Upper lobe of right lung (tissue), 1 donor: Measurements from ENCODE around the gene RRP9. TPM values are rescaled to one million over a fixed set of nuclear protein-coding genes. Genes with fewer than 3 reads are reported as not detected.
"Not testable (repeated sequence)": the region's sequence is repeated elsewhere in the genome, so short reads cannot be mapped to it uniquely, and the experiment has no call there.

ENCODE experiments used
- ATAC-seq: fragments of 200-7000 bp; cut with Tn5 transposase; one replicate; pipeline ENCODE4 v1.9.1; 2020; ENCODE audit warnings: mild to moderate bottlenecking, moderate library complexity
- DNase-seq: peaks from one replicate; pipeline ENCODE4 v3.0.0-alpha.2; 2020
- H3K27ac ChIP-seq: fragments of 200-600 bp; one replicate; pipeline ENCODE4 v1.8.0; 2022
- H3K27me3 ChIP-seq: fragments of 200-600 bp; one replicate; pipeline ENCODE4 v1.8.0; 2022; ENCODE audit warnings: mild to moderate bottlenecking
- H3K36me3 ChIP-seq: fragments of 200-600 bp; one replicate; pipeline ENCODE4 v1.8.0; 2022
- H3K4me1 ChIP-seq: fragments of 200-600 bp; one replicate; pipeline ENCODE4 v1.8.0; 2022
- H3K4me3 ChIP-seq: fragments of 200-600 bp; one replicate; pipeline ENCODE4 v1.8.0; 2022; ENCODE audit warnings: mild to moderate bottlenecking
- H3K9me3 ChIP-seq: fragments of 200-600 bp; one replicate; pipeline ENCODE4 v1.8.0; 2022
- intact Hi-C: fragments of 100-400 bp; cut with DNase I; formaldehyde crosslinking; loops from one replicate; pipeline ENCODE4 v1.11.0; 2022
- total RNA-seq: library from RNA; stranded (reverse); fragmentation: NEBNext Ultra II Directional; extraction: Animal tissue kit (Norgen Biotek cat#: 25700); gene quantifications from one replicate; pipeline ENCODE4 v1.2.1, GENCODE V29; 2021
- TF ChIP-seq, protein P1 (sequence below): fragments of 200-600 bp; IDR thresholded peaks from one replicate; pipeline ENCODE4 v1.8.0; 2022; ENCODE audit warnings: antibody characterized with exemption
- donor health status: DM: no; HTN: yes; CAD: no; lungs with severe emphysema.

RRP9 gene
- total RNA-seq, 1 donor from 2014 or later = 20.6 TPM

DNA sequence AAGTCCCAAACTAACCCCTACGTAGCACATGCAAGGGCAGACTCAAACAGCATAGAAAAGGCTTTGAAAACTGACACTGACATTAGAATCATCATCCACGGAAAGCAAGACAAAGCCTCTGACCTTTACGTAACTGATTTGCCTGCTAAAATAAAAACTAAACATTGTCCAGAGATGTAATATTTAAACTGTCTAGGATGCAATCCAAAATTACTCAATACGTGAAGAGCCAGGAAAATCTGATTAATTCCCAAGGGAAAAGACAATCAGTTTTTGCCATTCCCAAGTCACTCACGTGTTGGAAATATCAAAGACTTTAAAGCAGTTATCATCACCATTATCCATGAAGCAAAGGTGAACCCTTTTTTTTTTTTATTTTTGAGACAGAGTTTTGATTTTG, 25.3 kb downstream of the RRP9 start:
- ATAC-seq (no peak), DNase-seq (no peak)
- Histone ChIP-seq H3K4me1 (no peaks in the 10 kb centered on the region), H3K9me3 (no peaks in the 10 kb centered on the region), H3K27me3 (no peaks in the 10 kb centered on the region), H3K36me3 (no peaks in the 10 kb centered on the region), H3K27ac (no peak overlapping the region), H3K4me3 (no peak overlapping the region)
- TF ChIP-seq, protein P1, sequence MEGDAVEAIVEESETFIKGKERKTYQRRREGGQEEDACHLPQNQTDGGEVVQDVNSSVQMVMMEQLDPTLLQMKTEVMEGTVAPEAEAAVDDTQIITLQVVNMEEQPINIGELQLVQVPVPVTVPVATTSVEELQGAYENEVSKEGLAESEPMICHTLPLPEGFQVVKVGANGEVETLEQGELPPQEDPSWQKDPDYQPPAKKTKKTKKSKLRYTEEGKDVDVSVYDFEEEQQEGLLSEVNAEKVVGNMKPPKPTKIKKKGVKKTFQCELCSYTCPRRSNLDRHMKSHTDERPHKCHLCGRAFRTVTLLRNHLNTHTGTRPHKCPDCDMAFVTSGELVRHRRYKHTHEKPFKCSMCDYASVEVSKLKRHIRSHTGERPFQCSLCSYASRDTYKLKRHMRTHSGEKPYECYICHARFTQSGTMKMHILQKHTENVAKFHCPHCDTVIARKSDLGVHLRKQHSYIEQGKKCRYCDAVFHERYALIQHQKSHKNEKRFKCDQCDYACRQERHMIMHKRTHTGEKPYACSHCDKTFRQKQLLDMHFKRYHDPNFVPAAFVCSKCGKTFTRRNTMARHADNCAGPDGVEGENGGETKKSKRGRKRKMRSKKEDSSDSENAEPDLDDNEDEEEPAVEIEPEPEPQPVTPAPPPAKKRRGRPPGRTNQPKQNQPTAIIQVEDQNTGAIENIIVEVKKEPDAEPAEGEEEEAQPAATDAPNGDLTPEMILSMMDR = no peak
- intact Hi-C loops = no loop called here

DNA sequence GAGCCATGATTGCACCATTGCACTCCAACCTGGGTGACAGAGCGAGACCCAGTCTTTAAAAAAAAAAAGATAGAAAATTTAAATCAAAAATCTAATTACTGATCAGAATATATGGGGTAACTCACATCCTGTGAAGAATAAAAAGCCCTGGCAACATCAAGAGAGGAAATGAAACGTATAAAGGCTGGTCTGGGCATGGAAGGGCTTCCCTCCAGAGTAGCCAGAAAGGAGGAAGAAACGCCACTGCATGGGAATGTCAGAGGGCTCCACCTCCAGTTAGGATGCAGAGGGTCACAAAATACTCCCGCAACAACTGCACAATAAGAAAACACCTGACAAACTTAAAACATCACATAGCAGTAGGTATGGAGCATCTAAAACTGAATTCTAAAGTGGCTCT, 33.7 kb downstream of the RRP9 start:
- no peak overlapping the region for H3K27ac ChIP-seq
- intact Hi-C loops = no loop called here

GRCh38 chr3:51904034-51904823, 37.5 kb downstream of the RRP9 start:
- Histone ChIP-seq H3K4me1 (no peaks in the 10 kb centered on the region), H3K4me3 (no peak overlapping the region), H3K27me3 (no peaks in the 10 kb centered on the region), H3K9me3 (no peaks in the 10 kb centered on the region), H3K27ac (no peak overlapping the region), H3K36me3 (no peaks in the 10 kb centered on the region)
- ATAC-seq (no peak), DNase-seq (no peak)
- TF ChIP-seq, protein P1 = no peak
- intact Hi-C loops = no loop called here

More for the DNA sequence above, 33.7 kb downstream of the RRP9 start:
- TF ChIP-seq, protein P1 = no peak
- no peaks in the 10 kb centered on the region for H3K9me3 ChIP-seq
- no peak for DNase-seq
- no peak overlapping the region for H3K4me3 ChIP-seq
- no peaks in the 10 kb centered on the region for H3K4me1 ChIP-seq
- ATAC-seq = no peak
- no peaks in the 10 kb centered on the region for H3K27me3 ChIP-seq
- no peaks in the 10 kb centered on the region for H3K36me3 ChIP-seq

DNA sequence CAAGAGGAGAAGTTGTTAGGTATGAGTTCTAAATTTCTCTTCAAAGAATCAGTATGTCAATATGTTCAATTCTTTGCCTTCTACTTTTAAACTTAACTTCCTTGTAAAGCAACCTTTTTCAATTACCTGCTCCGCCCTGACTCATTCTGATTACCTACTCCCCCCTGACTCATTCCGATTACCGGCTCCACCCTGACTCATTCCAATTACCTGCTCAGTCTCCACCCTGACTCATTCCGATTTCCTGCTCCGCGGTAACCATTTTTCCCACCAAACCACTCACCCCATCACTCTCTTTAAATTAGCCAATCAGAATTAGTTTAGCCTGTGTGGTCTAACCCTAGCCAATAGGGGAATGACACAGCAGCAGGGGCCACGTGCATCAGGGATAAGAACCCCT, 39.3 kb downstream of the RRP9 start:
- H3K4me3 ChIP-seq, H3K27ac ChIP-seq, H3K9me3 ChIP-seq, ATAC-seq, DNase-seq, H3K4me1 ChIP-seq, intact Hi-C loops, H3K27me3 ChIP-seq, H3K36me3 ChIP-seq: not testable (repeated sequence)

DNA sequence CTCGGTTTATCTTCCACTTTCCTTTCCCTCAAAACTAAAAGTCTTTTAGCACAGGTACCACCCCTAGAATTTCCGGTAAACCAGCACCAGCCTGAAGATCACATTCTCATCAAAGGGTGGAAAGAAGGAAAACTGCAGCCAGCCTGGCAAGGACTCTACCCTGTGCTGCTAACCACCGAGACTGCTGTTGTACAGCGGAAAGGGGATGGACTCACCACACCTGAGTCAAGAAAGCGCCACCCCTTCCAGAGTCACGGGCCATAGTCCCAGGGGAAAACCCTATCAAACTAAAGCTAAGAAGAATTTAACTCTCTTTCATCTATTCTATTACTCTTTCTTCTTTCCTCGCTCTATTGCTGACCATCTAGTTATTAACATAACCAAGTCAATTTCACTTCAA, 41.7 kb downstream of the RRP9 start:
- H3K9me3 ChIP-seq, ATAC-seq, H3K4me3 ChIP-seq, intact Hi-C loops, H3K27ac ChIP-seq, DNase-seq, H3K4me1 ChIP-seq, H3K36me3 ChIP-seq, H3K27me3 ChIP-seq: not testable (repeated sequence)

- DNase-seq (no peak), ATAC-seq (no peak)
- H3K4me1 ChIP-seq = no peaks in the 10 kb centered on the region
- intact Hi-C loops = no loop called here
- peaks cover 3% of the 10 kb centered on the region for H3K27me3 ChIP-seq
- H3K9me3 ChIP-seq = no peaks in the 10 kb centered on the region
- TF ChIP-seq, protein P1 = no peak
- no peak overlapping the region for H3K4me3 ChIP-seq
- H3K36me3 ChIP-seq = no peaks in the 10 kb centered on the region
- no peak overlapping the region for H3K27ac ChIP-seq
Observed at GRCh38 chr3:51897391-51897790, 44.3 kb downstream of the RRP9 start.
